Measurements from ENCODE around the gene SNX6. TPM values are rescaled to one million over a fixed set of nuclear protein-coding genes. Genes with fewer than 3 reads are reported as not detected.
"Not testable (repeated sequence)": the region's sequence is repeated elsewhere in the genome, so short reads cannot be mapped to it uniquely, and the experiment has no call there.

Gene SNX6
- total and polyA plus RNA-seq, 10 donors, result 23.0 to 201 (median 86.0) TPM

GRCh38 chr14:34554540-34555250, 75.3 kb downstream of the SNX6 start:
- H3K4me3 ChIP-seq, result peak overlapping the region in 1 of 8 donors; percentile 19
- peak overlapping the region; percentile 1 to 71 (median 53) for H3K27ac ChIP-seq
- TF ChIP-seq CTCF (IDR thresholded peaks at IDR 0.05 in 8 of 11, conservative IDR thresholded peaks at IDR 0.05 in 3 of 11) (no peak), POLR2AphosphoS5 (IDR thresholded peaks at IDR 0.05) (no peak), POLR2A (IDR thresholded peaks at IDR 0.05) (no peak)
- peaks cover 0 to 20% (median 1%) of the 10 kb centered on the region in 6 donors for H3K4me1 ChIP-seq
- DNase-seq, result peak; percentile 22
- no peaks in the 10 kb centered on the region for H3K27me3 ChIP-seq (replicated peaks in 1 of 7)
- WGBS, 5 donors, result 69 to 80% (median 72%) methylated on average over 9 of the region's 9 CpGs
- H3K9me3 ChIP-seq, result peaks cover 0 to 11% (median 0%) of the 10 kb centered on the region in 8 donors
- H3K36me3 ChIP-seq, result no peaks in the 10 kb centered on the region
- intact Hi-C loops (cut with DNase I; ENCODE audit: low total_unique reads), result no loop called here

GRCh38 chr14:34549276-34549966, 80.5 kb downstream of the SNX6 start:
- H3K4me1 ChIP-seq, result peaks cover 0 to 31% (median 2%) of the 10 kb centered on the region in 6 donors
- peaks cover 0 to 11% (median 0%) of the 10 kb centered on the region in 8 donors for H3K9me3 ChIP-seq
- H3K36me3 ChIP-seq; H3K27me3 ChIP-seq (replicated peaks in 1 of 7); H3K4me3 ChIP-seq; intact Hi-C loops (cut with DNase I; ENCODE audit: low total_unique reads): not testable (repeated sequence)
- DNase-seq, result peak; percentile 54
- 90 to 94% (median 91%) methylated on average over 19 of the region's 19 CpGs for WGBS, 5 donors
- peak overlapping the region in 1 of 8 donors; percentile 11 for H3K27ac ChIP-seq

DNA sequence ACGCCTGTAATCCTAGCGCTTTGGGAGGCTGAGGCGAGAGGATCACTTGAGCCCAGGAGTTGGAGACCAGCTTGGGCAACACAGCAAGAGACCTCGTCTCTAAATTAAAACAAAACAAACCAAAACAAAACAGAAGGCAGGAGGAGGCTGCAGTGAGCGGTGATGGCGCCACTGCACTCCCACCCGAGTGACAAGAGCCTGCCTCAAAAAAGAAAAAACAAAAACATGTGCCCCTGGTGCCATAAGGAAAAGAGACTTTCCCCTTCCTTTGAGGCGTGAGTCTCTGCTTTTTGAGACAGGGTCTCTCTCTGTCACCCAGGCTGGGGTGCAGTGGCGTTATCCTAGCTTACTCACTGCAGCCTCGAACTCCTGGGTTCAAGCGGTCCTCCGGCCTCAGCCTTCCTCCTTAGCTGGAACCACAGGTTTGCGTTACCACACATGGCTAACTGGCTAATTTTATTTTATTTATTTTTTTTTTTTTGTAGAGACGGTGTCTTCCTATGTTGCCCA, 81.4 kb downstream of the SNX6 start:
- Histone ChIP-seq H3K27me3 (replicated peaks in 1 of 7) (no peaks in the 10 kb centered on the region), H3K4me1 (peaks cover 0 to 26% (median 2%) of the 10 kb centered on the region in 6 donors), H3K36me3 (no peaks in the 10 kb centered on the region), H3K4me3 (no peak overlapping the region), H3K9me3 (peaks cover 0 to 11% (median 0%) of the 10 kb centered on the region in 8 donors), H3K27ac (peak overlapping the region in 4 of 8 donors; percentile 14 to 43 (median 36))
- intact Hi-C loops (cut with DNase I; ENCODE audit: low total_unique reads), result no loop called here
- no peak for TF ChIP-seq POLR2A (IDR thresholded peaks at IDR 0.05)
- TF ChIP-seq POLR2AphosphoS5 (IDR thresholded peaks at IDR 0.05), result no peak
- TF ChIP-seq CTCF (IDR thresholded peaks at IDR 0.05 in 8 of 11, conservative IDR thresholded peaks at IDR 0.05 in 3 of 11), result no peak
- 76 to 88% (median 86%) methylated on average over 14 of the region's 14 CpGs for WGBS, 5 donors
- peak; percentile 51 for DNase-seq

- H3K36me3 ChIP-seq; H3K27ac ChIP-seq; intact Hi-C loops (cut with DNase I; ENCODE audit: low total_unique reads); H3K4me3 ChIP-seq; H3K9me3 ChIP-seq; H3K27me3 ChIP-seq (replicated peaks in 1 of 7); DNase-seq: not testable (repeated sequence)
- peaks cover 0 to 26% (median 2%) of the 10 kb centered on the region in 6 donors for H3K4me1 ChIP-seq
- no CpG with 5 or more reads among the region's 16 CpGs for WGBS, 5 donors
These were observed 82.8 kb downstream of the SNX6 start for GRCh38 chr14:34547136-34547520.

GRCh38 chr14:34546272-34547135, 83.4 kb downstream of the SNX6 start:
- H3K27ac ChIP-seq; DNase-seq; intact Hi-C loops (cut with DNase I; ENCODE audit: low total_unique reads); H3K36me3 ChIP-seq; H3K27me3 ChIP-seq (replicated peaks in 1 of 7); H3K9me3 ChIP-seq; H3K4me3 ChIP-seq: not testable (repeated sequence)
- WGBS, 5 donors, result no CpG with 5 or more reads among the region's 68 CpGs
- peaks cover 0 to 26% (median 2%) of the 10 kb centered on the region in 6 donors for H3K4me1 ChIP-seq

DNA sequence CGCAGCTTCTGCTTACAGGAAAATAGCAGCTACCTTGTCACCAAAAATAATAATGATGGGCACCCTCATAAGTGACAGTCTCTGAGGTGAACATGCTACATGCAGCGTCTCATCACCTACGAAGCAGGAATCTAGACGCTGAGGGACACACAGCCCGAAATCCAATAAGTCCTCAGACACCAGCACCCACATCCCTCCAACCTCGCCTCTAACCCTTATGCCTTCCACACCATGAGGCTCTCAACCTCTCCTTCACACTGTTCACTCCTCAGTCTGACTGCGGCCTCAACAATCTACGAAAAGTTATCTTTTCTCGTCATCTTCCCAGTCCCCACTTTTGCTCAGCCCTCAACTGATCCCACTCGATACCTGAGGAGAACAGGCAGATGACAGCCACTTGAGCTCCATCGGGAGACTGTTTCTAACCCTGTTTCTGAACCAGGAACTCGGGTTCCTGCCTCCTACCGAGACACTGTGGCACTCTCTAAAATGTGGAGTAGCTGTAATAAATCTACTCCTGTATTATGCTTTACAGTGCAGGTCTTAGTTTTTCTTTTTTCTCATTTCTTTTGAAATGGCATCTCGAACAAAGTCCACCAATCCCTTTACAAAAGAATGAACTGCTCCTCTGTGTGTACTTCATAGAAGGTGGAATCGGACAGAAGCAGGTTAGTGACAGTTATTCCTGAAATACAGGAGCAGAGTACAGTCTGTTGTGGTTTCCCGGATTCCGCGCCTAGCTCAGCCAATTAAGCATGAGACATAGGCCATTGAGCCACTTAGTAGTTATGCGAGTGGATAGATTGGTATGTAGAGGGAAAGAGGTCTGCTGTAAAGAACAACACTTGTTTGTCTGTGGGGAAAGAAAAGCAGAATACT, 89.5 kb downstream of the SNX6 start:
- H3K9me3 ChIP-seq; H3K27me3 ChIP-seq (replicated peaks in 1 of 7); intact Hi-C loops (cut with DNase I; ENCODE audit: low total_unique reads): not testable (repeated sequence)
- DNase-seq, result peak; percentile 18
- H3K4me3 ChIP-seq, result peak overlapping the region; percentile 64 to 86 (median 80)
- H3K36me3 ChIP-seq, result peaks cover 0 to 25% (median 9%) of the 10 kb centered on the region in 6 donors
- H3K27ac ChIP-seq, result peak overlapping the region; percentile 89 to 99 (median 96)
- 87 to 95% (median 89%) methylated on average over 13 to 16 of the region's 19 CpGs for WGBS, 5 donors
- H3K4me1 ChIP-seq, result peaks cover 10 to 40% (median 26%) of the 10 kb centered on the region in 6 donors
